GM06990 (cell line): ENCODE data around the gene GALNT14.

Source experiments
- DNase-seq: peaks from one replicate; pipeline ENCODE4 v3.0.0-alpha.2; 2011; ENCODE audit not compliant: insufficient read length; ENCODE audit errors: extremely low read depth
- H3K27me3 ChIP-seq: replicated peaks from 2 replicates; pipeline ENCODE4 v1.6.0; 2011; ENCODE audit warnings: low read length; ENCODE audit not compliant: control insufficient read depth, insufficient read depth
- H3K36me3 ChIP-seq: 2 replicates; pipeline ENCODE4 v1.5.1; 2011; ENCODE audit warnings: low read length; ENCODE audit not compliant: control insufficient read depth, insufficient read depth
- H3K4me3 ChIP-seq: replicated peaks from 2 replicates; pipeline ENCODE4 v1.5.1; 2011; ENCODE audit warnings: low read depth, mild to moderate bottlenecking, control low read depth, low read length
- CTCF ChIP-seq: IDR thresholded peaks from 2 replicates; pipeline ENCODE4 v1.5.1; 2011; ENCODE audit warnings: low read length, control low read depth, mild to moderate bottlenecking, inconsistent platforms; ENCODE audit not compliant: insufficient read depth, poor library complexity, severe bottlenecking

Gene GALNT14

GRCh38 chr2:31057691-31058090 is 80.5 kb downstream of the GALNT14 start:
- Histone ChIP-seq H3K4me3 (no peak overlapping the region), H3K27me3 (peaks cover 2% of the 10 kb centered on the region; the same call in 1 of the 2 replicates), H3K36me3 (no peaks in the 10 kb centered on the region)
- DNase-seq: no peak
- no peak for TF ChIP-seq CTCF

GRCh38 chr2:31055938-31056337 is 82.3 kb downstream of the GALNT14 start:
- no peaks in the 10 kb centered on the region for H3K36me3 ChIP-seq
- no peak overlapping the region for H3K4me3 ChIP-seq
- TF ChIP-seq CTCF: no peak
- H3K27me3 ChIP-seq: peaks cover 2% of the 10 kb centered on the region; the same call in 1 of the 2 replicates
- DNase-seq: no peak

GRCh38 chr2:31054842-31055388 is 83.3 kb downstream of the GALNT14 start:
- no peak overlapping the region for H3K4me3 ChIP-seq
- H3K27me3 ChIP-seq: peaks cover 2% of the 10 kb centered on the region; the same call in 1 of the 2 replicates
- DNase-seq: no peak
- TF ChIP-seq CTCF: no peak
- H3K36me3 ChIP-seq: no peaks in the 10 kb centered on the region

- H3K36me3 ChIP-seq: no peaks in the 10 kb centered on the region
- DNase-seq: no peak
- no peak overlapping the region for H3K4me3 ChIP-seq
- TF ChIP-seq CTCF: no peak
- H3K27me3 ChIP-seq: no peaks in the 10 kb centered on the region; the same call in 1 of the 2 replicates
These were observed 84.1 kb downstream of the GALNT14 start for GRCh38 chr2:31053929-31054782.

- H3K36me3 ChIP-seq: no peaks in the 10 kb centered on the region
- no peak for TF ChIP-seq CTCF
- H3K27me3 ChIP-seq: no peaks in the 10 kb centered on the region; the same call in 1 of the 2 replicates
- H3K4me3 ChIP-seq: no peak overlapping the region
- DNase-seq: no peak
These were observed 86.0 kb downstream of the GALNT14 start for GRCh38 chr2:31052284-31052683.
